ENCODE results near the gene CTIF.
A peak's percentile ranks its signal among the peaks of the same experiment; 100 is the strongest.

CTIF gene

GRCh38 chr18:48676756-48677368 lies 138.0 kb downstream of the CTIF start:
- Histone ChIP-seq H4K20me1 (ENCODE audit: low read depth, low read length) (no peaks in the 10 kb centered on the region), H3K9me2 (replicated peaks; ENCODE audit: insufficient read depth, low read length) (no peaks in the 10 kb centered on the region), H3K27ac (ENCODE audit: low read depth, low read length) (no peak overlapping the region), H3F3A (ENCODE audit: insufficient read depth) (no peaks in the 10 kb centered on the region), H3K79me2 (ENCODE audit: insufficient read depth, low read length) (no peaks in the 10 kb centered on the region), H2AFZ (ENCODE audit: low read depth, low read length, severe bottlenecking) (no peak overlapping the region), H3K9ac (ENCODE audit: low read length) (no peak overlapping the region), H3K36me3 (ENCODE audit: low read length) (no peaks in the 10 kb centered on the region), H3K9me3 (ENCODE audit: insufficient read depth, low read length) (no peaks in the 10 kb centered on the region), H3K27me3 (ENCODE audit: low read length) (no peaks in the 10 kb centered on the region), H3K4me3 (ENCODE audit: insufficient read depth, low read length, poor library complexity, severe bottlenecking) (no peak overlapping the region), H3K4me2 (ENCODE audit: low read depth, low read length, poor library complexity, severe bottlenecking) (no peak overlapping the region)
- TF ChIP-seq, protein P1, sequence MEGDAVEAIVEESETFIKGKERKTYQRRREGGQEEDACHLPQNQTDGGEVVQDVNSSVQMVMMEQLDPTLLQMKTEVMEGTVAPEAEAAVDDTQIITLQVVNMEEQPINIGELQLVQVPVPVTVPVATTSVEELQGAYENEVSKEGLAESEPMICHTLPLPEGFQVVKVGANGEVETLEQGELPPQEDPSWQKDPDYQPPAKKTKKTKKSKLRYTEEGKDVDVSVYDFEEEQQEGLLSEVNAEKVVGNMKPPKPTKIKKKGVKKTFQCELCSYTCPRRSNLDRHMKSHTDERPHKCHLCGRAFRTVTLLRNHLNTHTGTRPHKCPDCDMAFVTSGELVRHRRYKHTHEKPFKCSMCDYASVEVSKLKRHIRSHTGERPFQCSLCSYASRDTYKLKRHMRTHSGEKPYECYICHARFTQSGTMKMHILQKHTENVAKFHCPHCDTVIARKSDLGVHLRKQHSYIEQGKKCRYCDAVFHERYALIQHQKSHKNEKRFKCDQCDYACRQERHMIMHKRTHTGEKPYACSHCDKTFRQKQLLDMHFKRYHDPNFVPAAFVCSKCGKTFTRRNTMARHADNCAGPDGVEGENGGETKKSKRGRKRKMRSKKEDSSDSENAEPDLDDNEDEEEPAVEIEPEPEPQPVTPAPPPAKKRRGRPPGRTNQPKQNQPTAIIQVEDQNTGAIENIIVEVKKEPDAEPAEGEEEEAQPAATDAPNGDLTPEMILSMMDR (IDR thresholded peaks at IDR 0.05; ENCODE audit: insufficient read depth, low read length, poor library complexity, severe bottlenecking): peak; percentile 96
- TF ChIP-seq EZH2phosphoT487 (conservative IDR thresholded peaks at IDR 0.05; ENCODE audit: low read length): no peak

- H3K27me3 ChIP-seq (ENCODE audit: low read length): no peaks in the 10 kb centered on the region
- H3K4me2 ChIP-seq (ENCODE audit: low read depth, low read length, poor library complexity, severe bottlenecking): no peak overlapping the region
- H3K27ac ChIP-seq (ENCODE audit: low read depth, low read length): no peak overlapping the region
- H3K9me3 ChIP-seq (ENCODE audit: insufficient read depth, low read length): no peaks in the 10 kb centered on the region
- H3K4me3 ChIP-seq (ENCODE audit: insufficient read depth, low read length, poor library complexity, severe bottlenecking): no peak overlapping the region
- TF ChIP-seq, protein P1 (IDR thresholded peaks at IDR 0.05; ENCODE audit: insufficient read depth, low read length, poor library complexity, severe bottlenecking): no peak
- no peak for TF ChIP-seq EZH2phosphoT487 (conservative IDR thresholded peaks at IDR 0.05; ENCODE audit: low read length)
- H3K9me2 ChIP-seq (replicated peaks; ENCODE audit: insufficient read depth, low read length): no peaks in the 10 kb centered on the region
- H2AFZ ChIP-seq (ENCODE audit: low read depth, low read length, severe bottlenecking): no peak overlapping the region
- H4K20me1 ChIP-seq (ENCODE audit: low read depth, low read length): no peaks in the 10 kb centered on the region
- H3F3A ChIP-seq (ENCODE audit: insufficient read depth): no peaks in the 10 kb centered on the region
- no peak overlapping the region for H3K9ac ChIP-seq (ENCODE audit: low read length)
- no peaks in the 10 kb centered on the region for H3K79me2 ChIP-seq (ENCODE audit: insufficient read depth, low read length)
- no peaks in the 10 kb centered on the region for H3K36me3 ChIP-seq (ENCODE audit: low read length)
These were observed 139.6 kb downstream of the CTIF start for GRCh38 chr18:48678237-48679115.

DNA sequence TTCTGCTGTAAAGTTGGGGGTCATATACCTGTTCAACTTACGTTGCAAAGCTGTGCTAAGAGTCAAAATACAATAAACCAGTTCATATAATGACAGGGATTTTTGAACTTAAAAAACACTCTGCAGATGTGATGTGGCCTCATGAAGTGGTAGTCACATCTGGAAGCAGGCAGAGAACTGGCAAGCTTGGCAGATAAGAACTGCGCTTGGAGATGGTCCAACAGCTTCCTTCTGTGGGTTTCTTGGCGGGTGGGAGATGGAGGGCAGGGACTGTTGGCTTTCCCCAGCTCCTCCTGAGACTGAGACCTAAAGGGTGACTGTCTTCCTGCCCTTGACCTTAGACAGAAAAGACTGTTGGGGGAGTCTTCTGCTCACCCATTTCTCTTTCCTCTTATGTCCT lies 140.4 kb downstream of the CTIF start:
- H3F3A ChIP-seq (ENCODE audit: insufficient read depth): no peaks in the 10 kb centered on the region
- no peak overlapping the region for H3K27ac ChIP-seq (ENCODE audit: low read depth, low read length)
- no peaks in the 10 kb centered on the region for H3K27me3 ChIP-seq (ENCODE audit: low read length)
- no peaks in the 10 kb centered on the region for H4K20me1 ChIP-seq (ENCODE audit: low read depth, low read length)
- H3K9me2 ChIP-seq (replicated peaks; ENCODE audit: insufficient read depth, low read length): no peaks in the 10 kb centered on the region
- H3K4me2 ChIP-seq (ENCODE audit: low read depth, low read length, poor library complexity, severe bottlenecking): no peak overlapping the region
- H3K9ac ChIP-seq (ENCODE audit: low read length): no peak overlapping the region
- H3K79me2 ChIP-seq (ENCODE audit: insufficient read depth, low read length): no peaks in the 10 kb centered on the region
- no peak overlapping the region for H3K4me3 ChIP-seq (ENCODE audit: insufficient read depth, low read length, poor library complexity, severe bottlenecking)
- no peaks in the 10 kb centered on the region for H3K36me3 ChIP-seq (ENCODE audit: low read length)
- H2AFZ ChIP-seq (ENCODE audit: low read depth, low read length, severe bottlenecking): no peak overlapping the region
- H3K9me3 ChIP-seq (ENCODE audit: insufficient read depth, low read length): no peaks in the 10 kb centered on the region
- no peak for TF ChIP-seq EZH2phosphoT487 (conservative IDR thresholded peaks at IDR 0.05; ENCODE audit: low read length)
- TF ChIP-seq, protein P1 (IDR thresholded peaks at IDR 0.05; ENCODE audit: insufficient read depth, low read length, poor library complexity, severe bottlenecking): no peak
